A204.1 (cell line): Measurements from ENCODE around the gene HOXB7.

Experiments
- FAIRE-seq: peaks from 2 replicates; lab custom pipeline; 2012; peaks lifted over from hg19 to GRCh38; lab: Jason Lieb, UNC

The HOXB7 gene

GRCh38 chr17:48609033-48609432 lies 1.8 kb downstream of the HOXB7 start:
- no peak for FAIRE-seq

- no peak for FAIRE-seq
These were observed 2.4 kb downstream of the HOXB7 start for GRCh38 chr17:48608494-48608834.

DNA sequence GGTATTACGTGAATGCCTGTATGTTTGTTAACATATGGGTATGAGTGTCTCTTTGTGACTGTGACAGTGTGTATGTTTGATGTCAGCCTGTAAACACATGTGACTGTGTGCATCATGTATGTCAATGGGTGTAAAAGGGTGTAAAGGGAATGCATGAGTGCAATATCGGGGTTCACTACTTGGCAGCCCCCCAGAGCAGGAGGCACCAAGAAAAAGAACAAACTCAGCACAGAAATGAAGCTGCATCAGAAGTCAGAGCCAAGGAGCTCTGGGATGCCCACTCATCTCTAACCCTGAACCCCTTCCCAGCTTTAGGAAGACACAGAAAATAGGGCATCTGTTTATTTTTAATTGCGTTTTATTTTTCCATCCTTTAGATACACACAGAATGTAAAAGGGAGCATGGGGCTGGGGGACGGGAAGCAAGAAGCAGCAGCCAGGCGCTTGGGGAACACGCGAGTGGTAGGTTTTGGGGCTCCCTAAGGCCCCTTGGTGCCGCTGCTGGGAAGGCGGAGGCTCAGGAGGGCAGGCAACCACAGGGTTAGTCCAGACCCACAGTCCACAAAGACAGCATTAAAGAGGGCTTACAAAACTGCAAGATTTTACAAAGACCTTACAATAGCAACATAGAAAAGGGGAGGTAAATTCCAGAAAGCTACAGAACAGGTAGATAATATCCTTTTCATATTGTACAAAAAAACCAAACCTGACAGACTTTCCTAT lies 3.8 kb downstream of the HOXB7 start:
- FAIRE-seq, result no peak

DNA sequence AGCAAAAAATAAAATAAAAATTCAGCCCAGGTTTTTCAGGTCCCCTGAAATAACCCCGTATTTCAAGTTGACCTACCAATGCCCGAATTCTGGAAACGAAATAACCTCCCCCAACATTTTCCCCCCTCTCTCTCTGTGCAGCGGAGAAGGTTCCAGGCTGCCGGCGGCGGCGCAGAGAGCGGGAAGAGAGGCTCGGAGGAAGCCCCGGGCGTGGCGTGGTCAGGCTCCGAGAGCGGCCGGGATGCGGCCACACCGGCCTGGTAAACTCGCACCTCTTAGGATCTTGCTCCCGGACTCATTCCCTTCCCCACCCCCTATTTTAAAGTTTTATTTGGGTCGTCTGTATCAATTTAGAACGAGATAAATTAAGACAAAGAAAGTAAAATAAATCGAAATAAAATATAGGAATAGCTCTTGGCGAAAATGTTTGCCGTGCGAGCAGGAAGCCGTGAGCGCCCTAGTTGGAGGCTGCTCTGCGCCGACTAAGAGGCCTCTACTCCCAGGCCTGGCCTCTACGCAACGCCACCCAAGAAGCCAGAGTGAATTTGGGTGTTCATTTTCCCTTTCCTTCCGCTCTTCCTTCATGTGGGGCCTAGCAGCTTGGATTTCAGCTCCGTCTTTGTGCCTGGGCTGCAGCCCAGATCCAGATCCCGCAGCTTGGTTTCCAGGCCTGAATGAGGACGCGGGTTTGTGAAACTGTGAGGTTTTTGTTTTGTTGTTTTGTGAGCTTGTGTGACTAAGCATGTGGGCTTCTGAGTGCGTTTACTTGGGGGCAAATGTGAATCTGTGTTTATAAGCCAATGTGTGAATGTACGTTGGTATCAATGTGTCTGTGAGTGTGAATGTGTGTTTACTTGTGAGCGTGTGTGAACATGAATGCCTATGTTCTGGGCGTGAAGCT lies 4.6 kb downstream of the HOXB7 start:
- no peak for FAIRE-seq

GRCh38 chr17:48605409-48605919 lies 5.4 kb downstream of the HOXB7 start:
- no peak for FAIRE-seq

DNA sequence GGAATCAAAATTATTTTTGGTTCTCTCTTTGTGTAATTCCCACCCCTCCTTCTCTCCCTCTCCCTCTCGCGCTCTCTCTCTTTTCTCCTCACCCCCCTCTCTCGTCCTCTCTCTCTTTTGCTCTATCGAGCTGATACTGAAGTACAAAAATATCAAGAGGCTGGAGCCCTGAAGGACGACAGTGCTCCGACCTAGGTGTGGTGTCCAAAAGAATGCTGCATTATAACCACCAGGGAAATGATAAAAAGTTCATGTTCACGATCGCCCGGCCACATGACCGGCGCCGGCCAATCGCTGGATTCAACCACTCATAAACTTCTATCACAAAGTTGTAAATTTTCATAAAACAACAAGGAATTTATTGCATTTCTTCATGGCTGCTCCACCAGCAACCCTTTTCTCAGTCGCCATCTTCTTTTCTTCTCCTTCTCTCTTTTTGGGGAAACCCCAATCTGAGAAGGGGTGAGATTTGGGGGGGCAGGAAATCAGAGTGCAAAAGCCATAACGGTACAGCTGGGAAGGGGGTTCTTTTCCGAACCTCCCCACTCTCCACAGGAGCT lies 6.0 kb downstream of the HOXB7 start, which contains the start of gene HOXB6:
HOXB6 (minus strand) TSS at position 217 of the 560 bp plus-strand sequence. CDS start 6,836 bp downstream, outside the sequence.
- peak; percentile 94 for FAIRE-seq

- no peak for FAIRE-seq
These were observed 6.7 kb downstream of the HOXB7 start for GRCh38 chr17:48603959-48604769.

- FAIRE-seq, result no peak
These were observed 9.0 kb downstream of the HOXB7 start for GRCh38 chr17:48601539-48602425.

DNA sequence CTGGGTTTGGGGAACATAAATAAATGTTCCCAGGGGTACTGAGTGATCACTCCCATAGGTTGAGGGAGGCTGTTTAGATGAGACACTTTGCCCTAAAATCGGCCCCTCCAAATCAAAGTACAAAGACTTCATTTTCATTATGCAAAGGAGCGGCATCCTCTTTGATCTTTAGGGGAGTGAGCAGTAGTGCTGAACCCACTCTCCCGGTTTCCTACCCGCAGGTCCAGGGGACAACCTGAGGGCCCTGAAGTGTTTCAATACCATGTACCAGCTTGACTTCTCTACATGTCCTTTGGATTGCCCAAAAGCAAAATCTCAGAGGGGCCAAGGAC lies 9.6 kb downstream of the HOXB7 start:
- FAIRE-seq, result no peak

GRCh38 chr17:48600244-48601098 lies 10.3 kb downstream of the HOXB7 start:
- FAIRE-seq, result no peak

- FAIRE-seq, result no peak
These were observed 11.5 kb downstream of the HOXB7 start for GRCh38 chr17:48599354-48599753.

- no peak for FAIRE-seq
These were observed 12.1 kb downstream of the HOXB7 start for GRCh38 chr17:48598736-48599135.

- FAIRE-seq, result no peak
These were observed 12.8 kb downstream of the HOXB7 start for GRCh38 chr17:48597778-48598631.

GRCh38 chr17:48597528-48597777 lies 13.4 kb downstream of the HOXB7 start:
- no peak for FAIRE-seq

- FAIRE-seq, result no peak
These were observed 13.9 kb downstream of the HOXB7 start for GRCh38 chr17:48596735-48597527.

- no peak for FAIRE-seq
These were observed 14.7 kb downstream of the HOXB7 start for GRCh38 chr17:48596000-48596734.

DNA sequence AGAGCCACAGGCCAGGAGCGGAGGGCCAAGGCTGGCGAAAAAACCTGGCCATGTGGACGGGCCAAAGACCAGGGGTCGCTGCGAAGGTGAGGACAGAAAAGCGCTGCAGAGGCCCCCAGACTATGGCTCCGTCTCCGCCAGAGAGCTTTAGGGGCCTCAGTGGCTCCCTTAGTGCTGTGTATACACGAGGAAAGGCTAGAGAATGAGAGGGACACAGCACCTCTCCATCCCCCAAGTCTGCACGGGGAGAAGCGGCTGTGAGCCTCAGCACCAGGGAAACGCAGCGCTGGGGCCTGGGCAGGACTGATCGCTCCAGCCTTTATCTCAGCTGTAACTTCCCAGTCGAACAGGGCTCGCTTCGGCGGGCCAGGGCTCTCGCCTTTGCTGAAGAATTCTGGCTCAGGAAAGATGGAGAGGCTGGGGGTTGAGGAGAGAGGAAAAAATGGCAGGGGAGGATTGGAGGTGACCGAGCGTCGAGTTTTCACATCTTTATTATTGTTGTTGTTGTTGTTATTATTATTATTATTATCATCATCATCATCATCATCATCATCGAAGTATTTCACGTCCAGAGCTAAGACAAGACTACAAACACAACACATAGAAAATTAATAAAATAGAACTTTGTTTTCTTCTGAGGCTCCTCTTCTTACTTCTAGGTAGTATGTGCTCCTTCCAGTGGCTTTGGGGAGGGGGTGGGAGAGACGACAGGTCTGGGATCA lies 15.4 kb downstream of the HOXB7 start:
- no peak for FAIRE-seq
